HFFc6 (cell line): ENCODE data around the gene RPL13. TPM values are rescaled to one million over a fixed set of nuclear protein-coding genes. Genes with fewer than 3 reads are reported as not detected.

ENCODE experiments used
- DNase-seq: peaks from one replicate; pipeline ENCODE4 v3.0.0-alpha.2; 2018
- H3K27ac Mint-ChIP-seq: 2 replicates; pipeline ENCODE4 v1.8.0; 2020; ENCODE audit warnings: mild to moderate bottlenecking, mixed read lengths
- H3K27me3 Mint-ChIP-seq: 2 replicates; pipeline ENCODE4 v1.8.0; 2021; ENCODE audit warnings: mild to moderate bottlenecking, moderate library complexity, mixed read lengths; ENCODE audit not compliant: insufficient read depth
- H3K36me3 Mint-ChIP-seq: 2 replicates; pipeline ENCODE4 v1.8.0; 2021; ENCODE audit warnings: low read depth, mixed read lengths
- H3K4me1 Mint-ChIP-seq: 2 replicates; pipeline ENCODE4 v1.8.0; 2020; ENCODE audit warnings: low read depth, mixed read lengths
- H3K4me3 Mint-ChIP-seq: 2 replicates; pipeline ENCODE4 v1.8.0; 2020; ENCODE audit warnings: mild to moderate bottlenecking, moderate library complexity, mixed read lengths
- H3K9me3 Mint-ChIP-seq: 2 replicates; pipeline ENCODE4 v1.8.0; 2020; ENCODE audit warnings: mild to moderate bottlenecking, mixed read lengths
- total RNA-seq, 6 experiments: library from RNA; stranded (reverse); fragmentation: NEBNext Ultra II Directional; extraction: Animal tissue kit (Norgen Biotek cat#: 25700); gene quantifications; 2 replicates in 1 of 6; 3 replicates in 5 of 6; pipeline ENCODE4 v1.2.3, GENCODE V29; 2021
- TF ChIP-seq, protein P1 (sequence below): fragments of 200-600 bp; sonication (generic); IDR thresholded peaks from 2 replicates; pipeline ENCODE4 v1.5.0; 2021; ENCODE audit warnings: antibody characterized with exemption, mild to moderate bottlenecking

Gene RPL13
- total RNA-seq, 6 experiments from 2014 or later, result 1,572 to 1,808 (median 1,628) TPM

DNA sequence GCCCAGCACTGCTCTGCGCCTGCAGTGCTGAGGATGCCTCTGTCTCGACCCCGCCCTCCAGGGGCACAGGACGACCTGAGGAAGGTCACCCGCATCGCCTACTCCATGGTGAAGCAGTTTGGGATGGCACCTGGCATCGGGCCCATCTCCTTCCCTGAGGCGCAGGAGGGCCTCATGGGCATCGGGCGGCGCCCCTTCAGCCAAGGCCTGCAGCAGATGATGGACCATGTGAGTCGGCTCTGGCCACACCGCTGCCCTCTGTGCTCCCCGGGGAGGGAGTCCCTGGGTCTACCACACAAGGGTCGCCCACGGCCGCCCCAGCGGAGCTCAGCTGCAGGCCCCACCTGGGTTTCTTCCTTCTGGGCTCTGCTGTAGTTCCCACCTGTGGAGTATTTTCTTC, 6.7 kb upstream of the RPL13 start:
- Mint-ChIP-seq H3K4me3 (no peak overlapping the region), H3K36me3 (peaks cover 32% of the 10 kb centered on the region), H3K27ac (no peak overlapping the region), H3K4me1 (peaks cover 10% of the 10 kb centered on the region), H3K9me3 (no peaks in the 10 kb centered on the region), H3K27me3 (peaks cover 4% of the 10 kb centered on the region; the same call in 1 of the 2 replicates)
- TF ChIP-seq, protein P1, sequence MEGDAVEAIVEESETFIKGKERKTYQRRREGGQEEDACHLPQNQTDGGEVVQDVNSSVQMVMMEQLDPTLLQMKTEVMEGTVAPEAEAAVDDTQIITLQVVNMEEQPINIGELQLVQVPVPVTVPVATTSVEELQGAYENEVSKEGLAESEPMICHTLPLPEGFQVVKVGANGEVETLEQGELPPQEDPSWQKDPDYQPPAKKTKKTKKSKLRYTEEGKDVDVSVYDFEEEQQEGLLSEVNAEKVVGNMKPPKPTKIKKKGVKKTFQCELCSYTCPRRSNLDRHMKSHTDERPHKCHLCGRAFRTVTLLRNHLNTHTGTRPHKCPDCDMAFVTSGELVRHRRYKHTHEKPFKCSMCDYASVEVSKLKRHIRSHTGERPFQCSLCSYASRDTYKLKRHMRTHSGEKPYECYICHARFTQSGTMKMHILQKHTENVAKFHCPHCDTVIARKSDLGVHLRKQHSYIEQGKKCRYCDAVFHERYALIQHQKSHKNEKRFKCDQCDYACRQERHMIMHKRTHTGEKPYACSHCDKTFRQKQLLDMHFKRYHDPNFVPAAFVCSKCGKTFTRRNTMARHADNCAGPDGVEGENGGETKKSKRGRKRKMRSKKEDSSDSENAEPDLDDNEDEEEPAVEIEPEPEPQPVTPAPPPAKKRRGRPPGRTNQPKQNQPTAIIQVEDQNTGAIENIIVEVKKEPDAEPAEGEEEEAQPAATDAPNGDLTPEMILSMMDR, result no peak
- DNase-seq, result no peak

- TF ChIP-seq, protein P1, result no peak
- H3K36me3 Mint-ChIP-seq, result peaks cover 34% of the 10 kb centered on the region
- H3K4me1 Mint-ChIP-seq, result peaks cover 16% of the 10 kb centered on the region
- peaks cover 2% of the 10 kb centered on the region for H3K9me3 Mint-ChIP-seq
- no peak overlapping the region for H3K27ac Mint-ChIP-seq
- DNase-seq, result no peak
- no peak overlapping the region for H3K4me3 Mint-ChIP-seq
- H3K27me3 Mint-ChIP-seq, result peaks cover 6% of the 10 kb centered on the region
These were observed 6.1 kb upstream of the RPL13 start for GRCh38 chr16:89554343-89554742.

GRCh38 chr16:89555265-89555664, 5.2 kb upstream of the RPL13 start:
- Mint-ChIP-seq H3K27ac (no peak overlapping the region), H3K27me3 (peaks cover 16% of the 10 kb centered on the region), H3K36me3 (peaks cover 40% of the 10 kb centered on the region), H3K4me3 (no peak overlapping the region), H3K9me3 (peaks cover 8% of the 10 kb centered on the region), H3K4me1 (peaks cover 23% of the 10 kb centered on the region)
- TF ChIP-seq, protein P1, result no peak
- DNase-seq, result no peak

- DNase-seq, result no peak
- peaks cover 16% of the 10 kb centered on the region for H3K27me3 Mint-ChIP-seq
- peaks cover 23% of the 10 kb centered on the region for H3K4me1 Mint-ChIP-seq
- no peak overlapping the region for H3K27ac Mint-ChIP-seq
- H3K9me3 Mint-ChIP-seq, result peaks cover 8% of the 10 kb centered on the region
- TF ChIP-seq, protein P1, result no peak
- no peak overlapping the region for H3K4me3 Mint-ChIP-seq
- H3K36me3 Mint-ChIP-seq, result peaks cover 40% of the 10 kb centered on the region
These were observed 4.7 kb upstream of the RPL13 start for GRCh38 chr16:89555780-89556179.

- Mint-ChIP-seq H3K9me3 (peaks cover 8% of the 10 kb centered on the region), H3K36me3 (peaks cover 41% of the 10 kb centered on the region), H3K4me3 (peak overlapping the region; percentile 49; the same call in 1 of the 2 replicates), H3K4me1 (peaks cover 28% of the 10 kb centered on the region), H3K27ac (peak overlapping the region; percentile 76), H3K27me3 (peaks cover 19% of the 10 kb centered on the region)
- TF ChIP-seq, protein P1, result peak; percentile 85
- DNase-seq, result peak; percentile 48
These were observed 3.5 kb upstream of the RPL13 start for GRCh38 chr16:89556750-89557689.
